Ovary (tissue), 3 donors: ENCODE measurements around the gene MX2.

Experiments used
- EP300 ChIP-seq: sonication (generic); formaldehyde crosslinking; IDR thresholded peaks from one replicate; pipeline ENCODE4 v1.6.1; 2017; ENCODE audit warnings: antibody characterized with exemption
- POLR2A ChIP-seq: fragments of 450-650 bp; IDR thresholded peaks from one replicate; pipeline ENCODE4 v1.6.1; 2017; ENCODE audit warnings: antibody characterized with exemption, mild to moderate bottlenecking, moderate library complexity
- TF ChIP-seq, protein P1 (sequence below), 3 donors: fragments of 450-650 bp in 2 of 3; fragments of 200-600 bp in 1 of 3; IDR thresholded peaks; one replicate each; pipeline versions ENCODE4 v1.5.1 to v1.8.0; 2016 to 2022; ENCODE audit warnings: antibody characterized with exemption in 3 of 3, mild to moderate bottlenecking in 1 of 3
- donor health status: DM: no; HTN: no; CAD: no.

- TF ChIP-seq, protein P1, sequence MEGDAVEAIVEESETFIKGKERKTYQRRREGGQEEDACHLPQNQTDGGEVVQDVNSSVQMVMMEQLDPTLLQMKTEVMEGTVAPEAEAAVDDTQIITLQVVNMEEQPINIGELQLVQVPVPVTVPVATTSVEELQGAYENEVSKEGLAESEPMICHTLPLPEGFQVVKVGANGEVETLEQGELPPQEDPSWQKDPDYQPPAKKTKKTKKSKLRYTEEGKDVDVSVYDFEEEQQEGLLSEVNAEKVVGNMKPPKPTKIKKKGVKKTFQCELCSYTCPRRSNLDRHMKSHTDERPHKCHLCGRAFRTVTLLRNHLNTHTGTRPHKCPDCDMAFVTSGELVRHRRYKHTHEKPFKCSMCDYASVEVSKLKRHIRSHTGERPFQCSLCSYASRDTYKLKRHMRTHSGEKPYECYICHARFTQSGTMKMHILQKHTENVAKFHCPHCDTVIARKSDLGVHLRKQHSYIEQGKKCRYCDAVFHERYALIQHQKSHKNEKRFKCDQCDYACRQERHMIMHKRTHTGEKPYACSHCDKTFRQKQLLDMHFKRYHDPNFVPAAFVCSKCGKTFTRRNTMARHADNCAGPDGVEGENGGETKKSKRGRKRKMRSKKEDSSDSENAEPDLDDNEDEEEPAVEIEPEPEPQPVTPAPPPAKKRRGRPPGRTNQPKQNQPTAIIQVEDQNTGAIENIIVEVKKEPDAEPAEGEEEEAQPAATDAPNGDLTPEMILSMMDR (IDR thresholded peaks at IDR 0.05), result no peak
- no peak for TF ChIP-seq EP300
- no peak for TF ChIP-seq POLR2A
Measured at GRCh38 chr21:41442481-41443186, 80.8 kb downstream of the MX2 start.
